Ishikawa (cell line): ENCODE results near the gene ABCC1.

ENCODE experiments used
- CEBPB ChIP-seq: IDR thresholded peaks from 2 replicates; pipeline ENCODE4 v1.6.1; 2012
- EP300 ChIP-seq: IDR thresholded peaks from 2 replicates; pipeline ENCODE4 v1.6.1; 2012; ENCODE audit warnings: borderline replicate concordance
- FOXM1 ChIP-seq: IDR thresholded peaks from 2 replicates; pipeline ENCODE4 v1.6.1; 2012; ENCODE audit warnings: low read depth, borderline replicate concordance
- NFIC ChIP-seq: IDR thresholded peaks from 2 replicates; pipeline ENCODE4 v1.6.1; 2012
- RAD21 ChIP-seq: IDR thresholded peaks from 2 replicates; pipeline ENCODE4 v1.6.1; 2012; ENCODE audit warnings: low read depth
- TAF1 ChIP-seq: IDR thresholded peaks from 2 replicates; pipeline ENCODE4 v1.6.1; 2012; ENCODE audit warnings: low read depth, mild to moderate bottlenecking
- TCF12 ChIP-seq: IDR thresholded peaks from 2 replicates; pipeline ENCODE4 v1.6.1; 2012; ENCODE audit warnings: low read depth
- TEAD4 ChIP-seq: IDR thresholded peaks from 2 replicates; pipeline ENCODE4 v1.6.1; 2012
- YY1 ChIP-seq: IDR thresholded peaks from 2 replicates; pipeline ENCODE4 v1.6.1; 2012; ENCODE audit warnings: low read depth
- ZBTB7A ChIP-seq: IDR thresholded peaks from 2 replicates; pipeline ENCODE4 v1.6.1; 2012; ENCODE audit warnings: low read depth
- TF ChIP-seq, protein P1 (sequence below): IDR thresholded peaks from 2 replicates; pipeline ENCODE4 v1.6.1; 2012; ENCODE audit warnings: low read depth, mild to moderate bottlenecking
- TF ChIP-seq, protein P2 (sequence below): IDR thresholded peaks from 2 replicates; pipeline ENCODE4 v1.6.1; 2012

DNA sequence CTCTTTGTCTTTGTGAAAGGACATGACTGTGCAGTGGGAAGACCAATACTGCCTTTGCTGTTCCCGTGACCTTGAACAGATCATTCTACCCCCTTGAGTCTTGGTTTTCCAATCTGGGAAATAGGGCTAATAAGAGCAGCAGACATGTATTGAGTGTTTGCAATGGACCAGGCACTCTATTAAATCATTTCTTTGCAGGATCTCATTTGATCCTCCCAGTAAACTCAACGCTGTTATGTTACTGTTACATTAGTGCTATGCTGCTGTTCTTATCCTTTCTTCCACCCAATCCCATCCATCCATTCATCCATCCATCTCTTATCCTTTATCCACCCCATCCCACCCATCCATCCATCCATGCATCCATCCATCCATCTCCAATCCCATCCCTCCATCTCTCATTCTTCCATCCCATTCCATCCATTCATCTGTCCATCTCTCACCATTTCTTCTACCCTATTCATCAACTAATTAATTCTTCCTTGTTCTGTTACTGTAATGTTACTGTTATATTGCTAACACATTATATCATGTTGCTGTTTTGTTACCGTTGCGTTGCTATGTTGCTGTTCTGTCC is 208.8 kb downstream of the ABCC1 start:
- no peak for TF ChIP-seq EP300
- TF ChIP-seq RAD21, result no peak
- no peak for TF ChIP-seq CEBPB
- no peak for TF ChIP-seq TCF12
- no peak for TF ChIP-seq TAF1
- TF ChIP-seq, protein P1, sequence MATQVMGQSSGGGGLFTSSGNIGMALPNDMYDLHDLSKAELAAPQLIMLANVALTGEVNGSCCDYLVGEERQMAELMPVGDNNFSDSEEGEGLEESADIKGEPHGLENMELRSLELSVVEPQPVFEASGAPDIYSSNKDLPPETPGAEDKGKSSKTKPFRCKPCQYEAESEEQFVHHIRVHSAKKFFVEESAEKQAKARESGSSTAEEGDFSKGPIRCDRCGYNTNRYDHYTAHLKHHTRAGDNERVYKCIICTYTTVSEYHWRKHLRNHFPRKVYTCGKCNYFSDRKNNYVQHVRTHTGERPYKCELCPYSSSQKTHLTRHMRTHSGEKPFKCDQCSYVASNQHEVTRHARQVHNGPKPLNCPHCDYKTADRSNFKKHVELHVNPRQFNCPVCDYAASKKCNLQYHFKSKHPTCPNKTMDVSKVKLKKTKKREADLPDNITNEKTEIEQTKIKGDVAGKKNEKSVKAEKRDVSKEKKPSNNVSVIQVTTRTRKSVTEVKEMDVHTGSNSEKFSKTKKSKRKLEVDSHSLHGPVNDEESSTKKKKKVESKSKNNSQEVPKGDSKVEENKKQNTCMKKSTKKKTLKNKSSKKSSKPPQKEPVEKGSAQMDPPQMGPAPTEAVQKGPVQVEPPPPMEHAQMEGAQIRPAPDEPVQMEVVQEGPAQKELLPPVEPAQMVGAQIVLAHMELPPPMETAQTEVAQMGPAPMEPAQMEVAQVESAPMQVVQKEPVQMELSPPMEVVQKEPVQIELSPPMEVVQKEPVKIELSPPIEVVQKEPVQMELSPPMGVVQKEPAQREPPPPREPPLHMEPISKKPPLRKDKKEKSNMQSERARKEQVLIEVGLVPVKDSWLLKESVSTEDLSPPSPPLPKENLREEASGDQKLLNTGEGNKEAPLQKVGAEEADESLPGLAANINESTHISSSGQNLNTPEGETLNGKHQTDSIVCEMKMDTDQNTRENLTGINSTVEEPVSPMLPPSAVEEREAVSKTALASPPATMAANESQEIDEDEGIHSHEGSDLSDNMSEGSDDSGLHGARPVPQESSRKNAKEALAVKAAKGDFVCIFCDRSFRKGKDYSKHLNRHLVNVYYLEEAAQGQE, result no peak
- TF ChIP-seq, protein P2, sequence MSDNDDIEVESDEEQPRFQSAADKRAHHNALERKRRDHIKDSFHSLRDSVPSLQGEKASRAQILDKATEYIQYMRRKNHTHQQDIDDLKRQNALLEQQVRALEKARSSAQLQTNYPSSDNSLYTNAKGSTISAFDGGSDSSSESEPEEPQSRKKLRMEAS, result no peak
- TF ChIP-seq YY1, result no peak
- no peak for TF ChIP-seq ZBTB7A
- no peak for TF ChIP-seq NFIC
- TF ChIP-seq FOXM1, result no peak
- no peak for TF ChIP-seq TEAD4
